GM18502 (cell line): ENCODE data around the gene PARP14.
"Not testable (repeated sequence)": the region's sequence is repeated elsewhere in the genome, so short reads cannot be mapped to it uniquely, and the experiment has no call there.

Experiments used
- ATAC-seq: cut with Tn5 transposase; IDR thresholded peaks from one replicate; pipeline ENCODE4 v1.9.1; 2021; ENCODE audit warnings: mild to moderate bottlenecking; ENCODE audit not compliant: unreplicated experiment, poor library complexity

PARP14 gene, protein sequence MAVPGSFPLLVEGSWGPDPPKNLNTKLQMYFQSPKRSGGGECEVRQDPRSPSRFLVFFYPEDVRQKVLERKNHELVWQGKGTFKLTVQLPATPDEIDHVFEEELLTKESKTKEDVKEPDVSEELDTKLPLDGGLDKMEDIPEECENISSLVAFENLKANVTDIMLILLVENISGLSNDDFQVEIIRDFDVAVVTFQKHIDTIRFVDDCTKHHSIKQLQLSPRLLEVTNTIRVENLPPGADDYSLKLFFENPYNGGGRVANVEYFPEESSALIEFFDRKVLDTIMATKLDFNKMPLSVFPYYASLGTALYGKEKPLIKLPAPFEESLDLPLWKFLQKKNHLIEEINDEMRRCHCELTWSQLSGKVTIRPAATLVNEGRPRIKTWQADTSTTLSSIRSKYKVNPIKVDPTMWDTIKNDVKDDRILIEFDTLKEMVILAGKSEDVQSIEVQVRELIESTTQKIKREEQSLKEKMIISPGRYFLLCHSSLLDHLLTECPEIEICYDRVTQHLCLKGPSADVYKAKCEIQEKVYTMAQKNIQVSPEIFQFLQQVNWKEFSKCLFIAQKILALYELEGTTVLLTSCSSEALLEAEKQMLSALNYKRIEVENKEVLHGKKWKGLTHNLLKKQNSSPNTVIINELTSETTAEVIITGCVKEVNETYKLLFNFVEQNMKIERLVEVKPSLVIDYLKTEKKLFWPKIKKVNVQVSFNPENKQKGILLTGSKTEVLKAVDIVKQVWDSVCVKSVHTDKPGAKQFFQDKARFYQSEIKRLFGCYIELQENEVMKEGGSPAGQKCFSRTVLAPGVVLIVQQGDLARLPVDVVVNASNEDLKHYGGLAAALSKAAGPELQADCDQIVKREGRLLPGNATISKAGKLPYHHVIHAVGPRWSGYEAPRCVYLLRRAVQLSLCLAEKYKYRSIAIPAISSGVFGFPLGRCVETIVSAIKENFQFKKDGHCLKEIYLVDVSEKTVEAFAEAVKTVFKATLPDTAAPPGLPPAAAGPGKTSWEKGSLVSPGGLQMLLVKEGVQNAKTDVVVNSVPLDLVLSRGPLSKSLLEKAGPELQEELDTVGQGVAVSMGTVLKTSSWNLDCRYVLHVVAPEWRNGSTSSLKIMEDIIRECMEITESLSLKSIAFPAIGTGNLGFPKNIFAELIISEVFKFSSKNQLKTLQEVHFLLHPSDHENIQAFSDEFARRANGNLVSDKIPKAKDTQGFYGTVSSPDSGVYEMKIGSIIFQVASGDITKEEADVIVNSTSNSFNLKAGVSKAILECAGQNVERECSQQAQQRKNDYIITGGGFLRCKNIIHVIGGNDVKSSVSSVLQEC (N-terminal part only)

DNA sequence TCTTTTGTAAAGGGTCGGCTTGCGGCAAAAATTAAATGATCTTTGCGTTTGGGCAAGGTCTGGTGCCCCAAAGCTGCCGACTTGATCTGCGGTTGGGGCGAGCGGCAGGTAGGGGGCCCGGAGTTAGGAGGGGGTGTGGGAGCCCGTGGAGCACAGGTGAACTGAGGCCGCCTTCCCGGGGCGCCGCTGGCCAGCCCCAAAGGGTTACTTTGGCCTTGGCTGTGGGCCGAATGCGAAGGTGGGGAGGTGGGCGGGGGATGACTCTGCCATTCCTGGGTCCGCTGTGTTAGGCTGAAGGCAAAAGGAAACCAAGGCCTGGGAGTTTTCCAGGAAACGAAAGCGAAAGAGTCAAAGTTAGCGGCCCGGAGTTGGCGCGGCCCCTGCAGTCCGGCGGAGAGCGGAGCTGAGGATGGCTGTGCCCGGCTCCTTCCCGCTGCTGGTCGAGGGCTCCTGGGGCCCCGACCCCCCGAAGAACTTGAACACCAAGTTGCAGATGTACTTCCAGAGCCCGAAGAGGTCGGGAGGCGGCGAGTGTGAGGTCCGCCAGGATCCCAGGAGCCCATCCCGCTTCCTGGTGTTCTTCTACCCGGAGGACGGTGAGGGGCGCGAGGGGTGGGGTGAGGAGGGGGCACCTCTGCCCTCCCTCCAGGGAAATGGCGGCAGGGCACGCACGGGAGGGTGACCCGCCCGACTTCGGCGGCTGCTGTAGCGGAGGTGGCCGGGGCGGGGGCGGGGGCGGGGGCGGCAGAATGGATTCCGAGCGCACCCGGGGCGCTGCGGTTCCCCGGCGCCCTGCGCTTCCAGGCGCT lies at the start of gene PARP14:
Gene PARP14 (plus strand): TSS at position 365 of the 809 bp plus-strand sequence. CDS start 45 bp downstream, at position 410.
- peak; percentile 53 for ATAC-seq

DNA sequence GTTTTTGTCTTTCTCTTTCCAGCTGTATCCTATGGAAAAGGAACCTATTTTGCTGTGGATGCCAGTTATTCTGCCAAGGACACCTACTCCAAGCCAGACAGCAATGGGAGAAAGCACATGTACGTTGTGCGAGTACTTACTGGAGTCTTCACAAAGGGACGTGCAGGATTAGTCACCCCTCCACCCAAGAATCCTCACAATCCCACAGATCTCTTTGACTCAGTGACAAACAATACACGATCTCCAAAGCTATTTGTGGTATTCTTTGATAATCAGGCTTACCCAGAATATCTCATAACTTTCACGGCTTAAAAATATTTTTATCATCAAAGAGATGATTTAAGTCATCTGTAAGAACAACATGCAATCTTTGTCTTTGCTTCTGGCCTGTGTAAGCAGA lies 44.9 kb upstream of the PARP14 start:
- ATAC-seq = no peak

DNA sequence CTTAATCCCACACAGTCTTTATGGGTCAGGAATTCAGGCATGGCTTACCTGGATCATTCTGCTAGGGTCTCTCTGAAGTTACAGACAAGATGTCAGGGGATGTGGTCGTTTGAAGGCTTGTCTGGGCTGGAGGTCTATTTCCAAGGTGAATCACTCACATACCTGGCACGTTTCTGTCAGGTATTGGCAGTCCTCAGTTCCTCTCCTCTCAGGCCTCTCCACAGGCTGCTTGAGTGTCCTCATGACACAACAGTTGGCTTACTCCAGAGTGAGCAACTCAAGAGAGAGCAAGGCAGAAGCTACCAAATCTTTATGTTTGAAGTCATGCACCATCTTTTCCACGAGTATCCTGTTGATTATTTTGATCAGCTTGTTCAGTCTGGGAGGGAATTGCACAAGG lies 43.9 kb upstream of the PARP14 start:
- ATAC-seq = no peak

DNA sequence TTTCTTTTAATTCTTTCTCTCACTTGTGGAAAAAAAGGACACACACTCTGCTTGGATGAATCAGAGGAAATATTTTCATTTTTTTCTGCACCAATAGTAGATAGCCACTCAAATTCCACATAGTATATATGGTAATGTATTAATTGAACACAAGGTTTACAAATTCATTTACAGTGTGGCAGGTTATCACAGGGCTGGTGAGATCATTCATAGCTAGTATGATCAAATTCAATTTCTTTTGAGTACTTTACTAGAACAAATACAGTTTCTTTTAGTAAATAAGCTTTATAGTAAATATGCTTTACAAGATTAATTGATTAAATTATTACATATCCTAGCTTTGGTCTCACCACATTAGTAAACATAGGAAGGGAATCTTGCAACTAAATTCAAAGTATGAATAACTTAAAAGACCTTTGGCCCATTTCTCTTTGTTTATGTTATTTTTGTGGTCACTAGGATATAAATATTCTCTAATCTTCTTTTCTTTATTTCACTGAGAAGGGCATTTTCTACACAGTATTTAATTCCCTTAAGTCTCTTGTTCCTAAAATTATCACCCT lies 40.1 kb upstream of the PARP14 start:
- no peak for ATAC-seq

DNA sequence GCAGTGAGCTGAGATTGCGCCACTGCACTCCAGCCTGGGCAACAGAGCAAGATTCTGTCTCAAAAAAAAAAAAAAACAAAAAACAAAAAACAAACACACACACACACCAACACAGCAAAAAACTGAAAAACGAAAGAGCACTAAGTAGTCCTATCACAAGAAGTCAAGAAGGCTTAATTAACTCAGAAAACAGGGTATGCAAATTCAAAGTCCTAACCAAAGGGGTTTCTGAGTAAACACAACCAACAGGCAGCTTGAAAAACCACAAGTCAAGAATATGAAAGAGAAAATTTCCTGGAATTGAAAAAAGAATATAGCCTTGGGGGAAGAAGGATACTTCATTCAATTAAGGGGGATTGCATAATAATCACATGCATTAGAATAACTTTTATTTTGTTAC lies 37.7 kb upstream of the PARP14 start:
- ATAC-seq = peak; percentile 80

DNA sequence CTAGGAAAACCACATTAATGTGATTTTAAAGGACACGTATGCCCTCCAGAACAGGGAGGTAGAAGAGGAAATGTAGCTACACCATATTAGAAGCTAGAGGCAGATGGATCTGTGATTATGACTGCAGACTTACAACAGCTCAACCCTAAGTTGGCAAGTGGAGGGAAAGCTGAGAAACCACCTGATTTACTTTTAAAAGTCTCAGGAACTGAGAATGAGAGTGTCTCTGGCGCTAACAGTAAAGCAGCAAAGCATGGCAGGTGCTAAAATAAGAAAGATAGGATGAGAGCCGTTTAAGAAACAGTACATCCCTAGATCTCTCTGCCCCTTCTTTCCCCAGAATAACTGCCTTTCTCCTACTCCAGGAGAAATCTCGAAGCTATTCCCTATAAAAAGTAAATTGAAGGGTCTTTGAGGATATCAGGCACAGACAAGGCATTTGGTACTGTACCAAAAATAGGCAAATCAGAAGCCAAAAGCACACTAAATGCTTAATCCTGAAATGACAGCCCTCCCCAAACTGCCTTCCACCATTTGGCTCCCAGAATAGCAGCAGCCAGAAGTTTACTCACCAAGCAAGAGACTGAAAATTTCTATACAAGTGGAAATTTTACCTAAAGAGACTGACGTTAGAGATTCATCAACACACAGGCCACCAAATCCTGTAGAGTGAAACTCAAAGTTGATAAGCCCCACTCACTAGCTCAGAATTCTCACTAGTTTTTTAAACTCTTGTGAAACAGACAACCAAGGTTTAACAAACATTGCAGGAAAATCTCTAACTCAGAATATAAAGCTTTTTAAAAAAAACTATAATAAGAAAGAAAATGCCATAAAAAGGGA lies 34.3 kb upstream of the PARP14 start:
- peak; percentile 72 for ATAC-seq

DNA sequence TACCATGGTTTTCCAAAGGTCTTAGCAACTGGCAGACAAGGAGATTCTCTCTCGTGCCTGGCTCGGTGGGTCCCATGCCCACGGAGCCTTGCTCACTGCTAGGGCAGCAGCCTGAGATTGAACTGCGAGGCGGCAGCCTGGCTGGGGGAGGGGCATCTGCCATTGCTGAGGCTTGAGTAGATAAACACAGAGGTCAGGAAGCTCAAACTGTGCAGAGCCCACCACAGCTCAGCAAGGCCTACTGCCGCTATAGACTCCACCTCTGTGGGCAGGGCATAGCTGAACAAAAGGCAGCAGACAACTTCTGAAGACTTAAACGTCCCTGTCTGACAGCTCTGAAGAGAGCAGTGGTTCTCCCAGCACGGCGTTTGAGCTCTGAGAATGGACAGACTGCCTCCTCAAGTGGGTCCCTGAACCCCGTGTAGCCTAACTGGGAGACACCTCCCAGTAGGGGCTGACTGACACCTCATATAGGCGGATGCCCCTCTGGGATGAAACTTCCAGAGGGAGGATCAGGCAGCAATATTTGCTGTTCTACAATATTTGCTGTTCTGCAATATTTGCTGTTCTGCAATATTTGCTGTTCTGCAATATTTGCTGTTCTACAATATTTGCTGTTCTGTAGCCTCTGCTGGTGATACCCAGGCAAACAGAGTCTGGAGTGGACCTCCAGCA lies 29.3 kb upstream of the PARP14 start:
- not testable (repeated sequence) for ATAC-seq

DNA sequence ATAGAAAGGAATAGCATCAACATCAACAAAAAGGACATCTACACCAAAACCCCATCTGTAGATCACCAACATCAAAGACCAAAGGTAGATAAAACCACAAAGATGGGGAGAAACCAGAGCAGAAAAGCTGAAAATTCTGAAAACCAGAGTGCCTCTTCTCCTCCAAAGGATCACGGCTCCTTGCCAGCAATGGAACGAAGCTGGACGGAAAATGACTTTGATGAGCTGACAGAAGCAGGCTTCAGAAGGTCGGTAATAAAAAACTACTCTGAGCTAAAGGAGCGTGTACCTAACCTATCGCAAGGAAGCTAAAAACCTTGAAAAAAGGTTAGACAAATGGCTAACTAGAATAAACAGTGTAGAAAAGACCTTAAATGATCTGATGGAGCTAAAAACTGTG lies 28.7 kb upstream of the PARP14 start:
- ATAC-seq = not testable (repeated sequence)

DNA sequence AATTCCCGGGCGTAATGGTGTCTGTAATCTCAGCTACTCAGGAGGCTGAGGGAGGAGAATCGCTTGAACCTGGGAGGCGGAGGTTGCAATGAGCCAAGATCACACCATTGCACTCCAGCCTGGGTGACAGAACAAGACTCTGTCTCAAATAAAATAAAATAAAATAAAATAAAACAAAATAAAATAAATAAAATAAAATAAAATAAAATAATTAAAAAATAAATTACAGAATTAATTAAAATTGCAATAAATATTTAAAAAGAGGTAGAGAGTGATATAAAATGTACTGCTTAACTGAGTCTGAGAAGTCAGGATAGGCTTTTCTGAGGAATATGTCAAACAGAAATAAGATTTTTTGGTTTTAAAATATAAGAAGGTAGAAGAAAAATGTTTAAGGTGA lies 22.3 kb upstream of the PARP14 start:
- not testable (repeated sequence) for ATAC-seq

DNA sequence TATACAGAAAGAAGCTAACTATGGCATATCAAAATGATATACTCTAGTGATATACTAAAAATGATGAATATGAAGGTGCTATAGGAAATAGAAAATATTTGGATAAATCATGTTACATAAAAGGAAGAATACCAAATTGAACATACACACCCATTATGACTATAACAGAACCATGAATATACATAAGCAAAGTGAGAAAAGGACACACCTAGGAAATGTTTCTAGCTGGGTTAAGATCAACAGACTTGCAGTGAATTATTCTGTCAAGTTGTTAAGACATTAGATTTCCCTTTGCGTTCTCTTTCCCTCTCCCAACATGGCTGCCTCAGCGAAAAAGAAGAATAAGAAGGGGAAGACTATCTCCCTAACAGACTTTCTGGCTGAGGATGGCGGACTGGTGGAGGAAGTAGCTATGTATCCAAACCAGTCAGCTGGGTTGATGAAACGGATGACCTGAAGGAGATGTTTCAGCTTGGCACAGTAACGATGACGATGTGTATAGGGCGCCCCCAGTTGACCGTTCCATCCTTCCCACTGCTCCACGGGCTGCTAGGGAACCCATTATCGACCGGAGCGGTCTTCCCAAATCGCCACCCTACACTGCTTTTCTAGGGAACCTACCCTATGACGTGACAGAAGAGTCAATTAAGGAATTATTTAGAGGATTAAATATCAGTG lies 20.2 kb upstream of the PARP14 start:
- no peak for ATAC-seq

DNA sequence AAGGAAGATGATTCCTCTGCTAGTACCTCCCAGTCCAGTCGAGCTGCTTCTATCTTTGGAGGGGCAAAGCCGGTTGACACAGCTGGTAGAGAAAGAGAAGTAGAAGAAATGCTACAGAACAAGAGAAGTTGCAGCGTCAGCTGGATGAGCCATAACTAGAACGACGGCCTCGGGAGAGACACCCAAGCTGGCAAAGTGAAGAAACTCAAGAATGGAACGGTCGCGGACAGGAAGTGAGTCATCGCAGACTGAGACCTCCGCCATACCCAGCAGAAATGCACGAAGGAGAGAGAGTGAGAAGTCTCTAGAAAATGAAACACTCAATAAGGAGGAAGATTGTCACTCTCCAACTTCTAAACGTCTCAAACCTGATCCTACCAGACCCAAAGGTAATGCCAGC lies 19.0 kb upstream of the PARP14 start:
- ATAC-seq = no peak

DNA sequence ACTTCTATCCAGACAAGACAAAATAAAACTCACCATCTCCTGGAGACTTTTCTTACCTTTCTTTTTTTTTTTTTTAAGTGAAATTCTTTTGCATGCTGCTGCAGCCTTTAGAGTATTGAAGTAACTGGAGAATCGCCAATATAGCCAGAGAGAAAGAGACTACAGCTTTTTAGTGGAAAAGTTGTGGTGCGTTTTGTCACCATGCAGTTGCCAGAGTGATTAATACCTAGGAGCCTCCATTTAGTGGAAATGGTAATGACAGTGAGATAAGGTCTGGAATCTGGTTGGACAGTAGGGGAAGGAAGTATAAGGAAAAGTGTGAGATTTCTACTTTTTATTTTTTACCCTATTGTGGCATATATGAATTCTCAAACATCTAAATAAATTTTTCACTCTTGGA lies 18.1 kb upstream of the PARP14 start:
- no peak for ATAC-seq

DNA sequence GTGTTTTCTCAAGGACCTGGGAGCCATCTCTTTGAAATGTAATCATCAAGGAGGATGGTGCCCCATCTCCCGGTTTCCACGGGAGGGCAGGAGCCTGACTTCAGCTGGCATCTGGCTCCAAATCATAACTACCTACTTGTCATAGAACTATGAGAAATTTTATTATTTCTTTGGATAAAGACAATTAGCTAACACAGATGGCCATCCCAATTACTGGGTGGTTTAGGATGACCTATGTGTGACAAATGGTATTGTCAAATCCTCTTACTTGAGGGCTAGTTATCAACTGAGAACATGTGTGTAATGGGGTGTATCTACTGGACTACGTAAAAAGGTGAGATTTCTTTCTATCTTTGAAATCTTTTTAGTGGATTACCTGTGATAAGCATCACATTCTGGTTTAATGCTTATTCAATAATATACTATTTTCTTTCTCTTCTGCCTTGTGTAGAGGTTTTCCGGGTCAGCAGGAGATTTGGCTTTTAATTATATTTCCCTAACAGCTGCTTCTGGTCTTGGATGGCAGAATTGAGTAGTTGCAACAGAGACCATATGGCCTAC lies 15.3 kb upstream of the PARP14 start:
- ATAC-seq = no peak

DNA sequence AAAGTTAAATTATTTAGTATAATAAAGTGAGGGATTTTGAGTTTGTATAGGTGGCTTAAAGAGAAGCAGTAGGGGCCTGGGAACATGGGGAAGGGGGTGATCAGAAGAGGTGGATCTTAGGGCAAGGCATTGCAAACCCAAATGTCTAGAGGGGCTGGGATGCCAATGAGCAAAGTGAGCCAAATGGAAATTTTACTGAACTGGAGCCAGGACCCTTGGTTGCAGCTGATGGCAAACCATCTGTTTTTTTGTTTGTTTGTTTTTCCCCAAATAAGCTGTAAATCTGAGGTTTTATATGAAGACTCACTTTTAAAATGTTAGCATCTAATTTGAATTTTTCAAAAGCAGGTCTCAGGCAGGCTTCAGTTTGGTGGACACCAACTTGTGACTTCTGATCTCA lies 14.8 kb upstream of the PARP14 start:
- no peak for ATAC-seq

DNA sequence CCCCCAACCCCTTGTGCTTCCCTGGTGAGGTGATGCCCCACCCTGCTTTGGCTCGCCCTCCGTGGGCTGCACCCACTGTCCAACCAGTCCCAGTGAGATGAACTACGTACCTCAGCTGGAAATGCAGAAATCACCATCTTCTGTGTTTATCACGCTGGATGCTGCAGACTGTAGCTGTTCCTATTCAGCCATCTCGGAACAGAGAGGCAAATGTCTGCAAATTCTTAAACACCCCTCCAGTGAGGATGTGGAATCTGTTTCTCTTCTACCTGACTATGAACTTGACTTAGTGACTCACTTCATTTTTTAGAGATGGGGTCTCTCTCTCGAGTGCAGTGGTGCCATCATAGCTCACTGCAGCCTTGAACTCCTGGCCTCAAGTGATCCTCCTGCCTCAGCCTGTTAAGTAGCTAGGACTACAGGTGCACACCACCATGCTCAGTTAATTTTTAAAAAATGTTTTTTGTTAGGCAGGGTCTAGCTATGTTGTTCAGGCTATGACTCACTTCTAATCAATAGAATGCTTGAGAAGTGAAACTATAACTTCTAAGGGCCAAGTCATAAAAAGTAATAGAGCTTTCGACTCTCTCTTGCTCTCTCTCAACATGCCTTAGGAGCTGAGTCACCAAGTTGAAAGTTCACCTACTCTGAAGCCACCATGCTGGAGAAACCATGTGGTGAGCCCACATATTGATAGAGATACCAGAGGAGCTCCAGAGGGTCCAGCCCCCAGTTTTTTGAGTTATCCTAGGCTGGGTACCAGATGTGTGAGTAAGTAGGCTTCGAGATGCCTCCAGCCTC lies 11.5 kb upstream of the PARP14 start:
- ATAC-seq = peak; percentile 79

DNA sequence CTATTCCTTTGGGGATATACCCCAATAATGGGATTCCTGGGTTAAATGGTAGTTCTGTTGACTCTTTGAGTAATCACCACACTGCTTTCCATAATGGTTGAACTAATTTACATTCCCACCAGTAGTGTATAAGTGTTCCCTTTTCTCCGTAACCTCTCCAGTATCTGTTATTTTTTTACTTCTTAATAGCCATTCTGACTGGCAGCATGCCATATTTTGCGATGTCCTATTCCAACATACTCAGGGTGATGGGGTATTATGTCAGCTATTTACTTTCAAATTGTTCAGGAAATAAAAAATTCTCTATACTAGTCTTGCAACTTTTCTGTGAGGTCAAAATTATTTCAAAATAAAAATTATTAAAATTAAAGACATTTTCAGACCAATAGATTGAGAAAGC lies 9.1 kb upstream of the PARP14 start:
- ATAC-seq = no peak
